Right renal cortex interstitium (tissue), 3 donors: ENCODE measurements around the gene TSHZ2. TPM values are rescaled to one million over a fixed set of nuclear protein-coding genes. Genes with fewer than 3 reads are reported as not detected.

Experiments
- DNase-seq, 3 donors: peaks; one replicate each; pipeline ENCODE4 v3.0.0-alpha.2; 2013; ENCODE audit warnings: low read depth in 3 of 3, low spot score in 2 of 3
- polyA plus RNA-seq, 3 donors: library from polyadenylated mRNA; unstranded; fragments of 120-200 nt; gene quantifications; one replicate each; pipeline ENCODE4 v1.2.1, GENCODE V29; 2013; ENCODE audit not compliant: insufficient read length in 3 of 3

Gene TSHZ2
- polyA plus RNA-seq, 3 donors, result 10.5 to 15.0 (median 14.4) TPM

GRCh38 chr20:53187392-53188068 lies 215.4 kb downstream of the TSHZ2 start:
- peak; percentile 48 to 61 (median 52) for DNase-seq

- DNase-seq, result no peak
Measured at GRCh38 chr20:53190225-53190624, 218.1 kb downstream of the TSHZ2 start.

- no peak for DNase-seq
Measured at GRCh38 chr20:53191957-53192356, 219.8 kb downstream of the TSHZ2 start.

- no peak for DNase-seq
Measured at GRCh38 chr20:53194306-53195290, 222.4 kb downstream of the TSHZ2 start.

- no peak for DNase-seq
Measured at GRCh38 chr20:53195876-53196610, 223.9 kb downstream of the TSHZ2 start.

GRCh38 chr20:53201588-53201987 lies 229.4 kb downstream of the TSHZ2 start:
- DNase-seq, result no peak

- DNase-seq, result no peak
Measured at GRCh38 chr20:53202777-53203176, 230.6 kb downstream of the TSHZ2 start.

GRCh38 chr20:53205046-53205445 lies 232.9 kb downstream of the TSHZ2 start:
- DNase-seq, result no peak

- no peak for DNase-seq
Measured at GRCh38 chr20:53208110-53208832, 236.1 kb downstream of the TSHZ2 start.

GRCh38 chr20:53210041-53210440 lies 237.9 kb downstream of the TSHZ2 start:
- DNase-seq, result no peak

- DNase-seq, result no peak
Measured at GRCh38 chr20:53210931-53211330, 238.8 kb downstream of the TSHZ2 start.

GRCh38 chr20:53212018-53212417 lies 239.9 kb downstream of the TSHZ2 start:
- DNase-seq, result no peak

GRCh38 chr20:53214392-53214791 lies 242.2 kb downstream of the TSHZ2 start:
- no peak for DNase-seq

- DNase-seq, result no peak
Measured at GRCh38 chr20:53215166-53215565, 243.0 kb downstream of the TSHZ2 start.

- no peak for DNase-seq
Measured at GRCh38 chr20:53216478-53216855, 244.3 kb downstream of the TSHZ2 start.

GRCh38 chr20:53216856-53217576 lies 244.9 kb downstream of the TSHZ2 start:
- DNase-seq, result peak in 2 of 3 donors; percentile 37 to 51

- no peak for DNase-seq
Measured at GRCh38 chr20:53220482-53221307, 248.5 kb downstream of the TSHZ2 start.

GRCh38 chr20:53221731-53222130 lies 249.6 kb downstream of the TSHZ2 start:
- no peak for DNase-seq

- no peak for DNase-seq
Measured at GRCh38 chr20:53222416-53222815, 250.3 kb downstream of the TSHZ2 start.
